Activated naive CD4-positive, alpha-beta T cell (primary cell): ENCODE data around the gene OLIG2.

Source experiments
- DNase-seq, 4 experiments: peaks; one replicate each; lab custom pipeline; 2025; lab: John Stamatoyannopoulos, UW

The OLIG2 gene

GRCh38 chr21:33064623-33065390 is 39.1 kb downstream of the OLIG2 start:
- DNase-seq: no peak

- no peak for DNase-seq
Observed at GRCh38 chr21:33067043-33067442, 41.3 kb downstream of the OLIG2 start.

GRCh38 chr21:33067457-33067856 is 41.7 kb downstream of the OLIG2 start:
- DNase-seq: no peak

- no peak for DNase-seq
Observed at GRCh38 chr21:33069243-33069642, 43.5 kb downstream of the OLIG2 start.

GRCh38 chr21:33069645-33069993 is 43.9 kb downstream of the OLIG2 start:
- no peak for DNase-seq

GRCh38 chr21:33069994-33070743 is 44.4 kb downstream of the OLIG2 start, which contains the start of gene OLIG1:
TSS of gene OLIG1 (plus strand) at chr21:33070141. CDS start at chr21:33070247, 106 bp downstream.
- DNase-seq: no peak

- no peak for DNase-seq
Observed at GRCh38 chr21:33070744-33070997, 44.9 kb downstream of the OLIG2 start.

- no peak for DNase-seq
Observed at GRCh38 chr21:33070998-33071769, 45.4 kb downstream of the OLIG2 start.

GRCh38 chr21:33071770-33072306 is 46.1 kb downstream of the OLIG2 start:
- no peak for DNase-seq

- DNase-seq: no peak
Observed at GRCh38 chr21:33073636-33074035, 47.9 kb downstream of the OLIG2 start.

- DNase-seq: no peak
Observed at GRCh38 chr21:33075128-33075527, 49.4 kb downstream of the OLIG2 start.

GRCh38 chr21:33075596-33076195 is 50.0 kb downstream of the OLIG2 start:
- DNase-seq: no peak

- DNase-seq: no peak
Observed at GRCh38 chr21:33076600-33077329, 51.0 kb downstream of the OLIG2 start.
